Measurements from ENCODE around the gene MYH16.

The MYH16 gene

DNA sequence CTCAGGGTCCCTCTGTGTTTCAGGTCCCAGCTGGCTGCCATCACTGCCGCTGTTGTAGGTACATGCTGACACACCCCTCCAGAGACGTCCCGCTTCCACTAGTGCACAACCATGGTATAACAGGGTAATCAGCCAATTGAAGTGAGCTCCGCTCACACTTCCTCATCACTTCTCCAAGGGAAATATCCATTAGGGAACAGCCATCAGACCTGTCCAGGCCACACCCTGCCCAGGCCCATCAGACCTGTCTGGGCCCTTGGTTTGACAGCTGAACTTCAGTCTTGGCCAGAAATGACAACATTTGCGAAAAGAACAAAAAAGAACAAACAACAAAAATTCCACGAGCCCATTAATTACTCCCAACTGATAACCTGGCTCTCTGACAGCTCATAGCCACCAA, 11.0 kb upstream of the MYH16 start:
- H3K9ac ChIP-seq (ENCODE audit: low read length) = no peak overlapping the region
- H3K79me2 ChIP-seq (ENCODE audit: low read length) = no peaks in the 10 kb centered on the region
- H3K4me2 ChIP-seq (ENCODE audit: low read depth, low read length) = no peak overlapping the region
- no peaks in the 10 kb centered on the region for H4K20me1 ChIP-seq (ENCODE audit: insufficient read depth, low read length)
- no peaks in the 10 kb centered on the region for H3K36me3 ChIP-seq (replicated peaks; ENCODE audit: insufficient read depth, low read length)
- DNase-seq = no peak
- no peaks in the 10 kb centered on the region for H3K9me2 ChIP-seq (replicated peaks; ENCODE audit: insufficient read depth, low read length)
- no peak overlapping the region for H3K27ac ChIP-seq (ENCODE audit: low read length)
- no peaks in the 10 kb centered on the region for H3K9me3 ChIP-seq (replicated peaks; ENCODE audit: insufficient read depth, low read length)
- no peaks in the 10 kb centered on the region for H3F3A ChIP-seq (ENCODE audit: insufficient read depth, low read length)
- no peaks in the 10 kb centered on the region for H3K27me3 ChIP-seq (replicated peaks; ENCODE audit: insufficient read depth, low read length)
- TF ChIP-seq EZH2phosphoT487 (IDR thresholded peaks at IDR 0.05; ENCODE audit: low read length) (no peak), EZH2 (optimal IDR thresholded peaks at IDR 0.05; ENCODE audit: low read depth, low read length) (no peak)
- TF ChIP-seq, protein P1, sequence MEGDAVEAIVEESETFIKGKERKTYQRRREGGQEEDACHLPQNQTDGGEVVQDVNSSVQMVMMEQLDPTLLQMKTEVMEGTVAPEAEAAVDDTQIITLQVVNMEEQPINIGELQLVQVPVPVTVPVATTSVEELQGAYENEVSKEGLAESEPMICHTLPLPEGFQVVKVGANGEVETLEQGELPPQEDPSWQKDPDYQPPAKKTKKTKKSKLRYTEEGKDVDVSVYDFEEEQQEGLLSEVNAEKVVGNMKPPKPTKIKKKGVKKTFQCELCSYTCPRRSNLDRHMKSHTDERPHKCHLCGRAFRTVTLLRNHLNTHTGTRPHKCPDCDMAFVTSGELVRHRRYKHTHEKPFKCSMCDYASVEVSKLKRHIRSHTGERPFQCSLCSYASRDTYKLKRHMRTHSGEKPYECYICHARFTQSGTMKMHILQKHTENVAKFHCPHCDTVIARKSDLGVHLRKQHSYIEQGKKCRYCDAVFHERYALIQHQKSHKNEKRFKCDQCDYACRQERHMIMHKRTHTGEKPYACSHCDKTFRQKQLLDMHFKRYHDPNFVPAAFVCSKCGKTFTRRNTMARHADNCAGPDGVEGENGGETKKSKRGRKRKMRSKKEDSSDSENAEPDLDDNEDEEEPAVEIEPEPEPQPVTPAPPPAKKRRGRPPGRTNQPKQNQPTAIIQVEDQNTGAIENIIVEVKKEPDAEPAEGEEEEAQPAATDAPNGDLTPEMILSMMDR (IDR thresholded peaks at IDR 0.05; ENCODE audit: low read length) = no peak
- no peaks in the 10 kb centered on the region for H3K4me1 ChIP-seq (ENCODE audit: low read length)
- H2AFZ ChIP-seq (ENCODE audit: low read length) = no peak overlapping the region
- no peak overlapping the region for H3K4me3 ChIP-seq (ENCODE audit: low read length)

DNA sequence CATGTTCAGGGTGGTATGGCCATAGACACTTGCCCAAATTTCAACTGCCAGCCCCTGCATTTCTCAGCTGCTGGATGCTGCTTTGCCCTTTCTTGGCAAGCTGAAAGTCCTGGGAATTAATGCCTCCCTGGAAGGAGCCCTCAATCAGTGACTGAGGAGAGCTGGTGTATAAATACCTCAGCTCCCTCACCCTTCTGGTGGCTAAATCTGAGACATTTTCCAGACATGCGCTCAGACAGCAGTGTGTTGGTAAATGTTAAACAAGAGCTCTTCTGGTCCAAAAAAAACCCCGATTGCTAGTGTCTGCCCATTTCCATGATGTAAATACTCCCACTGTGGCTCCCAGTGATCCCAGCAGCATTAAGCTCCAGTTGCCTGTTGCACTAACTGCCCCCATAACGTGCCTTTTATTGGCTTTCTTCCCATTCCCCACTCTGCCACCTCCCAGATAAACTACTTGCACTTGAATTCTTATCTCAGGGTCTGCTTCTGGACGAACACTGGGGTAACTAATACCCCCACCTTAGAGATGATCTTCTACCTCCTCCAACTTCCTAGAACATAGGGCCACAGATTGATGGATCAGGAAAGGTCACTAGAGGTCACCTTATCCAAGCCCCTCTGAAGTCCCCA, 6.7 kb upstream of the MYH16 start:
- Histone ChIP-seq H3K79me2 (ENCODE audit: low read length) (no peaks in the 10 kb centered on the region), H3K4me2 (ENCODE audit: low read depth, low read length) (no peak overlapping the region), H3F3A (ENCODE audit: insufficient read depth, low read length) (no peaks in the 10 kb centered on the region), H3K4me3 (ENCODE audit: low read length) (no peak overlapping the region), H3K27ac (ENCODE audit: low read length) (no peak overlapping the region), H3K9ac (ENCODE audit: low read length) (no peak overlapping the region), H3K27me3 (replicated peaks; ENCODE audit: insufficient read depth, low read length) (no peaks in the 10 kb centered on the region), H3K36me3 (replicated peaks; ENCODE audit: insufficient read depth, low read length) (no peaks in the 10 kb centered on the region), H2AFZ (ENCODE audit: low read length) (no peak overlapping the region), H4K20me1 (ENCODE audit: insufficient read depth, low read length) (no peaks in the 10 kb centered on the region), H3K4me1 (ENCODE audit: low read length) (no peaks in the 10 kb centered on the region), H3K9me2 (replicated peaks; ENCODE audit: insufficient read depth, low read length) (no peaks in the 10 kb centered on the region), H3K9me3 (replicated peaks; ENCODE audit: insufficient read depth, low read length) (no peaks in the 10 kb centered on the region)
- DNase-seq = no peak
- no peak for TF ChIP-seq EZH2 (optimal IDR thresholded peaks at IDR 0.05; ENCODE audit: low read depth, low read length)
- no peak for TF ChIP-seq EZH2phosphoT487 (IDR thresholded peaks at IDR 0.05; ENCODE audit: low read length)
- TF ChIP-seq, protein P1 (IDR thresholded peaks at IDR 0.05; ENCODE audit: low read length) = no peak

DNA sequence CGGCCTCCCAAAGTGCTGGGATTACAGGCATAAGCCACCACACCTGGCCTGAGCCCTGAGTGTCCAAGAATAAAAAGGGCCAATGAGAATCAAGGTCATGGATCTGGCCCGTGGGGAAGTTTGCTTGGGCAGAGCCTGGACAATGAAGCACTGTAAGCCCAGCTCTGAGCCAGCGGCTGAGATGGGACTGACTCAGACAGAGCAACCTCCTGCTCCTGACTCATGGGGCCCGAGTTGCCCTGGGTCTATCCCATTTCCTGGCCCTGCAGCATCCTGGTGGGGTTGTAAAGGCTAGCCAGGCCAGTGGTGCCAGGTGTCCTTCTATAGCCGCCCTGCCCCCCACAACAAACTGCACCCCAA, 5.2 kb upstream of the MYH16 start:
- Histone ChIP-seq H3K36me3 (replicated peaks; ENCODE audit: insufficient read depth, low read length) (no peaks in the 10 kb centered on the region), H3K27me3 (replicated peaks; ENCODE audit: insufficient read depth, low read length) (no peaks in the 10 kb centered on the region), H3K4me1 (ENCODE audit: low read length) (no peaks in the 10 kb centered on the region), H3F3A (ENCODE audit: insufficient read depth, low read length) (no peaks in the 10 kb centered on the region), H3K79me2 (ENCODE audit: low read length) (no peaks in the 10 kb centered on the region), H3K4me3 (ENCODE audit: low read length) (no peak overlapping the region), H2AFZ (ENCODE audit: low read length) (no peak overlapping the region), H3K9me3 (replicated peaks; ENCODE audit: insufficient read depth, low read length) (no peaks in the 10 kb centered on the region), H3K9ac (ENCODE audit: low read length) (no peak overlapping the region), H3K27ac (ENCODE audit: low read length) (no peak overlapping the region), H4K20me1 (ENCODE audit: insufficient read depth, low read length) (no peaks in the 10 kb centered on the region), H3K9me2 (replicated peaks; ENCODE audit: insufficient read depth, low read length) (no peaks in the 10 kb centered on the region), H3K4me2 (ENCODE audit: low read depth, low read length) (no peak overlapping the region)
- DNase-seq = no peak
- TF ChIP-seq, protein P1 (IDR thresholded peaks at IDR 0.05; ENCODE audit: low read length) = no peak
- TF ChIP-seq EZH2 (optimal IDR thresholded peaks at IDR 0.05; ENCODE audit: low read depth, low read length) (no peak), EZH2phosphoT487 (IDR thresholded peaks at IDR 0.05; ENCODE audit: low read length) (no peak)
